GM19395 (cell line): ENCODE data around the gene SPRR1A.

Experiments
- ATAC-seq: cut with Tn5 transposase; IDR thresholded peaks from one replicate; pipeline ENCODE4 v1.9.1; 2021; ENCODE audit warnings: mild to moderate bottlenecking, moderate library complexity; ENCODE audit not compliant: unreplicated experiment

The SPRR1A gene, protein sequence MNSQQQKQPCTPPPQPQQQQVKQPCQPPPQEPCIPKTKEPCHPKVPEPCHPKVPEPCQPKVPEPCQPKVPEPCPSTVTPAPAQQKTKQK

GRCh38 chr1:152983743-152984142 lies at the start of gene SPRR1A:
TSS of gene SPRR1A (plus strand) at chr1:152984081. CDS start at chr1:152985231, 1,150 bp downstream.
- ATAC-seq: no peak

DNA sequence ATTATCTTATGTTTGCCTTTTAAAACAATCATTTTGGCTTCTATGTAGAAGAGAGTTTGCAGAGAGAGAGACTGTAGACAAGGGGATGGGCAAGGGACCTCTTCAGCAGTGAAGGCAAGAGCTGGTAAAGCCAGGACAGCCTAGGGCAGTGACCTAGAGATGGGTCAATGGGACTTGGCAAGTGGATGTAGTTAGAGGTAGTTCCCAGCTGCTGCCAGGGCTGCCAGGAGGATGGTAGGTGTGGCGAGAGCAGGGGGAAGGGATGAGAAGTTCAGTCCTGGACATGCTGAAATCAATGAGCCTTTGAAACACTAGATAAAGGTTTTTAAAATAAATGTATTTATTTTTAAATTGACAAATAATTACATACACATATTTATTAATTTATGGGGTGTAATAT lies 43.3 kb upstream of the SPRR1A start:
- ATAC-seq: no peak

- ATAC-seq: no peak
Measured at GRCh38 chr1:152941037-152941711, 42.7 kb upstream of the SPRR1A start.

GRCh38 chr1:152942161-152942560 lies 41.7 kb upstream of the SPRR1A start:
- no peak for ATAC-seq

DNA sequence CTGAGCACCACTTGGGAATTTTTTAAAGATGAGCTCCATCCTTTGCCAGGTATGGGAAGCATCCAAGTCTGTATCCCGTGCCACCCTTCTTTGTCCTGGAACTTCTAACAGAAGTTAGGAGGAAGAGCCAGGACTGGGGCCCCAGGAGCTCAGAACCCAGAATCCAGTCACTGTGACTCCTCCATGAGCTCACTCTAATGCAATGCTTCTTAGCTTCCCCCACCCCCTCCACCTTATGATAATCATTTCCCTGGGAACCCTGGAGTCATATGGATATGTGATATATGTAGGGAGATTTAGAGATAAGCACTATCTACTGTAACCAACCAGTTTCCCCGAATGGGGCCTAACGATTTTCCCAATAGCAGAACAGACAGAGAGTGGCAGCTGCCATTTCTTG lies 37.6 kb upstream of the SPRR1A start:
- no peak for ATAC-seq

- ATAC-seq: no peak
Measured at GRCh38 chr1:152946651-152947256, 37.1 kb upstream of the SPRR1A start, which contains the start of gene SPRR5. TSS of gene SPRR5 (plus strand) at chr1:152947206. CDS start at chr1:152948555, 1,349 bp downstream.

DNA sequence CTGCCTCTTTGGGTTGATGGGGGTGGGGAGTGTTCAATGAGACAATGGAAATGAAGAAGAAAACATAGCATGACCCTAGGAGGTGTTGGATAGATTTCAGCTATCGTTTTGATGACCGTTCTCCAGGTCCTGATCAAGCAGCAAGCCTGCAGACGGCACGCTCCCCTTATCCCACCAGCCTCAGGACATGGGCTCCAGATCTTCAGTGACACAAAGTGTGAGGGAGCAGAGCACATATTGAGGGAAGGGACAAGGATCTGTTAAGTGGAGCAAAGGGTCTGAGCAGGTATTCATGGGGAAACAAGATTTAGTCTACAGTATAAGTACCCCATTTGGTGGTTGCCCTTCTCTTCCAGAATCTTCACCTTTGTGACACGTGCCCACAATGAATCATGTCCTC lies 32.2 kb upstream of the SPRR1A start:
- no peak for ATAC-seq

DNA sequence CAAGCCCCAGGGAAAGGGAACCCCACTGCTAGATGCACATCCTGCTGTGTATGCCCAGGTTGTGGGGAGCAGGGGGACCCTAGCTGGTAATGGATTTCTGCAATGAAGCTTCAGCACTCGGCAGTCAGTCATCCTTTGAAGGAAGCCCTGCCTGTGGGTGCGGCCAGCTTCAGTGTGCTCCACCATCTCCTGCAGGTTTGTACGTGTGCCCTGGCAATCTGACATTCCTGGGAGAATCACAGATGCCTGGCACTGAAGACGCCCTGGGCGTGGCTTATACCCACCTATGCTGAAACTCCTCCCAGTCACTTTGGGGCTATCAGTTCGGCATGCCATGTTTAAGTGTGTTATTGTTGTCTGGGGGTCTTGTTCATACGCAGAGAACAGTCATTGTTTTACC lies 30.1 kb upstream of the SPRR1A start:
- ATAC-seq: no peak

DNA sequence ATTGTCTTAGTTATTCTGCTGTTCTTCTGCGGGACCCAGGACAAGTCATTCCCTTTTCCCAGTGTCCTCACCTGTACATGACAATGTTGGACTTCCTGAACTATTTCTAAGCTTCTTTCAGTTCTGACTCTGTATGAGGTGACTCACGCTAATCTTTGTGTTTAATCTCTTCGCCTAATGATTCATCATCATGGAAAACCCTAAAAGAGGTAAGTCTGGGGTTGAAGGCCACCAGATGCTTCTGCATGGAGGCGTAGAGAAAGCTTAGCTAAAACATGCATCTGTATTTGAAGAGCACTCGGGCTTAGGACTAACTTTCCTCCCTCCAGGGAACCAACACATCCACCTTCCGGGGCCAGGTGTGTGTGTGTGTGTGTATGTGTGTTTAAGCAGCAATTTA lies 29.4 kb upstream of the SPRR1A start:
- ATAC-seq: no peak

DNA sequence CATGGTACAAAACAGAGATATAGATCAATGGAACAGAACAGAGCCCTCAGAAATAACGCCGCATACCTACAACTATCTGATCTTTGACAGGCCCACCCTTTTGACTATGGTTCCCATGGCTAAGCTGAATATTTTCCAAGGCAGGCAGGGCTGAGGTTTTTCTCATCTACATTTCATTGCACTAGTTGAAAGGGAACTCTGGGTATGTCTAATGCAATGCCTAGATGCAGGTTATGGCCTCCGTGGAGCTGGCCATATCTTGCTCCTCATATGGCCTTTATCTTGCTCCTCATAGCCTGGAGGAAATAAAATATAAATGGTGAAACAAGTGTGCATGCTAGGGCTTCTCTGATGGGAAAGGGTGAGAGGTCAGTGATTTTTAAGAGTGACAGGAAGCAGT lies 26.3 kb upstream of the SPRR1A start:
- ATAC-seq: no peak

DNA sequence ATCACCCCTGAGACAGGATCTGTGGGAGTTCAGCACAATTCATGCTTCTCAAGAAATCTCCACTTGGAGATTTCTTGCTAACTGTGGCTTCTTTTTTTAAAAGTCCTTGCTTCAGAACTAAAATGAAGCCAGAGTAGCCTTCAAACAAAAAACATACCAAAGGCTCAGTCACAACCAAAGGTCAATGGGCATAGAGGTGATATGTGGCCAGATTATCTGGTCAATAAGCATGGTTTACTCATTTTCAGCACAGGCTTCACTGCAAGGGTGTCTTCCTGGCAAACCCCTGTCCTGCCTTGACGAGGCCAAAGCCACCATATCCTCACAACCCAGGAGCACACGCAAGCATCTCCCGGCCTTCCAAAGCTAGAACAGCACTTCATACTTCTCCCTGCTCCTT lies 24.6 kb upstream of the SPRR1A start:
- no peak for ATAC-seq

- ATAC-seq: no peak
Measured at GRCh38 chr1:152959801-152960451, 24.0 kb upstream of the SPRR1A start.

DNA sequence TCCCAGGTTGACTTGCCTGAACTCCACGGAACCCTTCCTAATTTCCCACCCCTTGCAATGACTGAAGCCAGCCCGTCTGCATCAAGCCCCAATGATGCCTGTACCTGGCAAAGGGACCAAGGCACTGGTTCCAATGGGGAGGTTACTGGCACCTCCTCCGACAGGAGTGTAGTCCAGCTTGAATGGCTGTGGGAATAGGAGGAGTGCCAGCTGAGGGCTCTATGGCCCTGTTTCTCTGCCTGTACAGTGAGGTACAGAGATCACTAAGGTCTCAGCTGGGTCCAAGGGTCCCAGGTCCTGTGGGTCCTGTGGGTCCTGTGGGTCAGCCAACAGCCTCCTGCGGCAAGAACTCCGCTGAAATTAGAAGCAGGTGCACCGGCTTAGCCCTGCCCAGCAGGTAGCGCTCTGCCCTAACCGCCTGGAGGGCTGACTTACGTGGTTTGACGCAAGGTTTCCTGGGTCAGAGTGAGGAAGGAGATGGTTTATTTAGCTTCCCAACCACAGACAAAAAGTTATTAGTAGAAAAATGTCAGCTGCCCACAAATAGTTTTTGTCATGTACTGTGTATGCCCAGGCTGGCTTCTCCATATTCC lies 23.3 kb upstream of the SPRR1A start:
- no peak for ATAC-seq

DNA sequence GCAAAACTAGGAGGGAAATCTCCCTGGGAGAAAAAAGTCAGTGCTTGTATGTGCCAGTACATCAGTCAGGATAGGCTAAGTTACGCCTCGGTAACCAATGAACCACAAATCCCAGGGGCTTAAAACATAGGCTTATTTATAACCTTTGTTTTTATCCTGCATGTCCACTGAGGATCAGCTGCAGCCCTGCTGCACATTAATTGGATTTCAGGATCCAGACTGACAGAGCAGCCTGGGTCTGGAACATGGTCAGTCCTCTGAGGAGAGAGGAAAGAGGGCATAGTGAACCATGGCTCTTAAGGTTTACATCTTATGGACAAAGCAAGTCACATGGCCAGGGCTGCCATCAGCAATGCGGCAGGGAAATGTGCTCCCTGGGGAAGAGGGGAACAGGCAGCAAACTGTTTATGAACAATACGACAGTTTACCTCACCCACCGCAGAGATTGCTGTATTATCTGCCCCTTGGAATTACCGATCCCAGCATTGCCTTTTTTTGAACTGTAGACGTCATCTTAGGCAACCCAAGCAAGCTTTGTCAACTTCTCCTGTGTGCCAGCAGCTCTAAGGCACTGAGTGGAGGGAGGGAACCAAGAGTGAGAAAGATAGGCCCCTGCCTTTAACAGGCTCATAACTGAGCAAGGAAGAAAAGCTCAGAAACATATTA lies 22.5 kb upstream of the SPRR1A start:
- ATAC-seq: no peak

DNA sequence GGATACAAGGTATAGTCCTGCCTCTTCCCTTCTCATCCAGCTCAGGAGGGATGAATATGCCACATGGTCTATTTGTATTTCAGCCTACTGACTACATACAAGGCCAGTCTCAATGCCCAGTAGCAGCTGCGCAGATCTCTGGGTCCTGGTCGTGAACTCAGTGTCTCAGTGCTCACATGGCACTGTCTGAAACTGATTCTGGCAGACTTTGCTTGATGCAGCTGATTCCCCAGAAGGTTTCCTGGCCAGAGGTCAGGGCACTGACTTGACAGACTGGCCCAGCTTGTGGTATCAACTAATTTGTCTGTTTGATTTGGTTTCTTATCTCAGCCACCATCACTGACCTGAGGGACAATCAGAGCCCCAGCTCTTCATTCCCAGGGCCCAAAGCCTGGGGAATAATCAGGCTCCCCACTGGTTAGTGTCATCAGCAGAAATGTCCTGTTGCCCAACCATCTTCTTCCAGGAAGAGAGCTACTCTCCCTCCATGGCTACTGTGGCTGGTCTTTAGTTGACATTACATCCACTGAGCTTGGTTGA lies 20.9 kb upstream of the SPRR1A start:
- no peak for ATAC-seq

- no peak for ATAC-seq
Measured at GRCh38 chr1:152964536-152964935, 19.3 kb upstream of the SPRR1A start.

- ATAC-seq: no peak
Measured at GRCh38 chr1:152965853-152966252, 18.0 kb upstream of the SPRR1A start.

GRCh38 chr1:152967201-152967600 lies 16.7 kb upstream of the SPRR1A start:
- ATAC-seq: no peak

DNA sequence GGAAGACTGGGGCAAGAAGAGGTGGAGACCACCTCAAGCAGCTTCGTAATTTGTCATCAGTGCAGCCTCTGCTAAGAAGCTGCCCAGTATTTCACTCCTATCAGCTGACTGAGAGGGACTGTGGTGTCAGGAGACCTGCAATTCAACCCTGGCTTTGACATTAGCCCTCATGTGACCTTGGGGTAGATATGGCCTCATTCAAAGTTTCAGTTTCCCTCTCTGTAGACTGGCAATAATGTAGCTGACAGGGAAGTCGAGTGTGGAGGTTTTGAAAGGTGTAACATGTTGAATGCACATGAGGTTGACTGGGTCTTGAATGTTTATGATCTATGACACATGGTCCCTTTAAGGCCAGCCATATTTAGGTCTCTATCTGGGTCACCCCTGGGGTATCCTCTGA lies 15.6 kb upstream of the SPRR1A start:
- peak; percentile 91 for ATAC-seq

- no peak for ATAC-seq
Measured at GRCh38 chr1:152969036-152969435, 14.8 kb upstream of the SPRR1A start.

- no peak for ATAC-seq
Measured at GRCh38 chr1:152970495-152970894, 13.4 kb upstream of the SPRR1A start, which contains the start of gene SPRR4. TSS of gene SPRR4 (plus strand) at chr1:152970648. CDS start at chr1:152971891, 1,243 bp downstream.
